HL-60 (cell line): ENCODE results near the gene FBXO45.

Source experiments
- CTCF ChIP-seq: IDR thresholded peaks from one replicate; pipeline ENCODE4 v1.5.1; 2011; ENCODE audit warnings: low read length, control low read depth, inconsistent platforms; ENCODE audit not compliant: insufficient read depth
- POLR2AphosphoS5 ChIP-seq: IDR thresholded peaks from 2 replicates; pipeline ENCODE4 v1.6.1; 2012; ENCODE audit warnings: low read depth
- REST ChIP-seq: IDR thresholded peaks from 2 replicates; pipeline ENCODE4 v1.6.1; 2012; ENCODE audit warnings: low read depth; ENCODE audit not compliant: insufficient replicate concordance

- TF ChIP-seq CTCF (no peak), REST (no peak), POLR2AphosphoS5 (no peak)
Measured at GRCh38 chr3:196559826-196560225, 8.6 kb upstream of the FBXO45 start.
